GM19455 (cell line): Measurements from ENCODE around the gene YIPF1.
"Not testable (repeated sequence)": the region's sequence is repeated elsewhere in the genome, so short reads cannot be mapped to it uniquely, and the experiment has no call there.

Experiments
- ATAC-seq: cut with Tn5 transposase; IDR thresholded peaks from one replicate; pipeline ENCODE4 v1.9.1; 2021; ENCODE audit not compliant: unreplicated experiment

The YIPF1 gene

DNA sequence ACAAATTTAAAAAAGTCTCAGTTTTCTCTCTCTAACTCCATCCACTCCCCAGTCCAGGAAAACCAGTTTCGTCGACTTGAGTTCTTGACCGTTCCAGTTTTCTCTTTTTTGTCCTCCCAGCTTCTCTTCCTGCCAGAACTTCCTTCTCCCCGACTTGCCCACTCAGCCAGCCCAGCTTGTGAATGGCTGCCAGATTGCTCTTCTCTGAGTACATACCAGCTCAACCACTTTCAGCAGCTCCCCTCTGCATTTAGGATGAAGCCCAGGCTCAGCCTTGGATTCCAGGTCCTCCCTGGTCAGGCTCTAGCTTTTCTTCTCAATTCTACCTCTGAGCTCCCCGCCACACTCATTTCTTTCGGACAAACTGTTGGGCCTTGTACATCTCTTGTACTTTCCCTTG lies 5.8 kb upstream of the YIPF1 start:
- ATAC-seq = no peak

- no peak for ATAC-seq
Observed at GRCh38 chr1:53894644-53895043, 5.0 kb upstream of the YIPF1 start.

- no peak for ATAC-seq
Observed at GRCh38 chr1:53893999-53894636, 4.5 kb upstream of the YIPF1 start, which contains the start of gene DIO1. Gene DIO1 (plus strand): TSS chr1:53894187. CDS start chr1:53894211, 24 bp downstream.

DNA sequence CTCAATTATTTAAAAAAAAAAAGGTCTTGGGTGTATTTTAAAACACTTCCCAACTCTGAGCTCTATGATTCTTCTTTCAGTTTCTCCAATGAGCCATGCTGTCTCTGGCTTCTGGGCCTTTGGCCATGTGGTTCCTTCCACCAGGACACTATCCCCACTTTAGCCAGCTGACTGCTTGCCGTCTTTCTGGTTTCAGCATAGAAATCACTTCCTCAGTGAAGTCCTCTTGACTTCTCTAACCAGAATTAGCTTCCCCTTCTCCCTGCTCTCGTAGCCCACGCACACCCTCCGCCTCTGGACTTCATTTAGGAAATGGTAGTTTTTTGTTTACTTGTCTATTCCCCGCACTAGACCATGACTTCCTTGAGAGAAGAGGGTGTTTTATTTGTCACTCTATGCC lies 3.3 kb upstream of the YIPF1 start:
- no peak for ATAC-seq

- no peak for ATAC-seq
Observed at GRCh38 chr1:53891678-53892077, 2.1 kb upstream of the YIPF1 start.

DNA sequence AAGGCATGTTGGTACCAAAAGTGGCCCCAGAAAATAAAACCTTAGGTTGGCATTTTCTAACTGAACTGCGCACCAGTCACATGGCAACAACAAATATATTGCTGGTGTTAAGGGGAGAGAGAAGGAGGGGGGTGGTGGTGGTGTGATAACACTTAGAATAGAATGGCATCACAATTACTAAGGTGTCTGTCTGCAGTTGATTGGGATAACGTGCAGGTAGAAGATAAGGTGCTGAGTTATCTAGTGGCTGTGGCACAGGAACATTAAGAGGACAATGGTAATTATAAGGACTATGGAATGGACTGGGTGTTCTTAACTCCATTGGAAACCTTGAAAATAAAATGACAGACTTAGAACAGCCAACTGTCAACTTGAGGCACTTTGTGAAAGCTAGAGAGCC lies 1.4 kb upstream of the YIPF1 start:
- ATAC-seq = no peak

- ATAC-seq = peak; percentile 19
Observed at GRCh38 chr1:53890522-53890941, 935 bp upstream of the YIPF1 start.

- no peak for ATAC-seq
Observed at GRCh38 chr1:53888681-53889080, 916 bp downstream of the YIPF1 start.

- not testable (repeated sequence) for ATAC-seq
Observed at GRCh38 chr1:53883600-53883999, 6.0 kb downstream of the YIPF1 start.

DNA sequence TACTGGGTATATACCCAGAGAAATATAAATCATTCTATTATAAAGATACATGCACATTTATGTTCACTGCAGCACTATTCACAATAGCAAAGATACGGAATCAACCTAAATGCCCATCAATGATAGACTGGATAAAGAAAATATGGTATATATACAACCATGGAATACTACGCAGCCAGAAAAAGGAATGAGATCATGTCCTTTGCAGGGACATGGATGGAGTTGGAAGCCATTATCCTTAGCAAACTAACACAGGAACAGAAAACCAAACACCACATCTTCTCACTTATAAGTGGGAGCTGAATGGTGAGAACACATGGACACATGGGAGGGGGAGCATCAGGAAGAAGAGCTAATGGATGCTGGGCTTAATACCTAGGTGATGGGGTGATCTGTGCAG lies 7.7 kb downstream of the YIPF1 start:
- not testable (repeated sequence) for ATAC-seq

DNA sequence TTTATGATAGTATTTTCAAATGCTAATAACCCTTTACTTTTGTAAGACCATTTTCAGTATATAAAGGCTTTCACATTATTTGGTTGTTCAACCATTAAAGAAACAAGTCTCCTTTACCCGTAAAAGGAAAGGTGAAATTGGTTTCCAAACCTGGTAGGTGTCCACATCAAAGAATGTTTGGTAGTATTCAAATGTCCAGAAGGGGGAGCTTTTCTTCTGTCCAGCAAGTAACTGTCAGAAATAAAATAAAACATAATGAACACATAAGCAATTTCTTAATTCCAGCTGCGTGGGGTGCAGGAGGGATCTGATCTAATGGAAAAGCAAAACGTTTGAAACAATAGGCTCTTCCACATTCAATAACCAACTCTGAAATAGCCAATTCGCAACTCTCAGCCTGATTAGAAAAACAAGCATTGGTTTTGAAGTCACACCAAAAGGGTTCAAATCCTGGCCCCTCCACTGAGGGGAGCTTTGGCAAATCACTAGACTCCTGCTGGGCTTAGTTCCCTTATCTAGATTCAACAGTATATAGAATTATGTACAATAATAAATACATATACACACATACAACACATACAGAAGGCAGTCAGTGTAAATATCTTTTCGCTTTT lies 11.0 kb downstream of the YIPF1 start:
- ATAC-seq = no peak

DNA sequence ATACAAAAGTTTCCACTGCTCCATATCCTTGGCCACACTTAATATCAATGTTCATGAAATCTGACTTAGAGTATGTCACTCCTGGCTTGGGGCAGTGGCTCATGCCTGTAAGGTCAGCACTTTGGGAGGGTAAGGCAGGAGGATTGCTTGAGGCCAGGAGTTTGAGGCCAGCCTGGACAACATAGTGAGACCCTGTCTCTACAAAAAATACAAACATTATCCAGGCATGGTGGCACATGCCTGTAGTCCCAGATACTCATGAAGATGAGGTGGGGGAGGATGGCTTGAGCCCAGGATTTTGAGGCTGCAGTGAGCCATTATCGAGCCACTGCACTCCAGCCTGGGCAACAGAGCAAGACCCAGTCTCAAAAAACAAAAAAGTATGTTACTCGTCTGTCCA lies 14.4 kb downstream of the YIPF1 start:
- not testable (repeated sequence) for ATAC-seq

DNA sequence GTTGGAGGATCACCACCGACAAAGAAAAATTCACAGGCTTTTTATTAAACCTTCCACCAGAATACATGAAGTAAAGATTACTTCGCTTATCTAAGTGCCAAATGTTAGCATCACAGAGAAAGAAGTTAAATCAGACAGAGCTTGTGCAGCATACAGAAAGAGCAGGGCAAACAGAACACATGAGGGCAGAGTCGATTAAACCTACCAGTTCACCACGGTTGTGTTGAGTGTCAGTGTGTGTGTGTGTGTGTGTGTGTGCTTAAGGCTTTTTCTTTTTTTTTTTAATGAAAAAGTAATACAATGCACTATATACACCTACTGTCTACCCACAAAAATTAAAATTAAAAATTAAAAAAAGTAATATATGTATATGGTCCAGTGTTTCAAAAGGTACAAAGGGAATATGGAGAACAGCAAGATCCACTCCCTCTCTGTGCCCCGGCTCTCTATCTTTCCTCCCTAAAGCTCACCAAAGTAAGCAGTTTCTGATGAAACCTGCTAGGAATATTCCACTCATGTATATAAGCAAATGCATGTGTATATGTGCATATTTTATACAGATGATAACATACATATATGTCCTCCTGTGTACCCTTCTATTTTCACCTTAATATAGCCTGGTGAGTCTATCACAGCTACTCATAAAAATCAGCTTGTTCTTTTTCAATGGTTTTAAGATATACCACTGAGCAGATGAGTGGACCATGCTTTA lies 17.7 kb downstream of the YIPF1 start:
- no peak for ATAC-seq

- no peak for ATAC-seq
Observed at GRCh38 chr1:53871221-53871620, 18.4 kb downstream of the YIPF1 start.

GRCh38 chr1:53869454-53870117 lies 20.0 kb downstream of the YIPF1 start:
- no peak for ATAC-seq

- no peak for ATAC-seq
Observed at GRCh38 chr1:53868565-53868964, 21.0 kb downstream of the YIPF1 start.

GRCh38 chr1:53862507-53862906 lies 27.1 kb downstream of the YIPF1 start:
- ATAC-seq = no peak

- no peak for ATAC-seq
Observed at GRCh38 chr1:53860967-53861411, 28.6 kb downstream of the YIPF1 start.

GRCh38 chr1:53851571-53852285 lies 37.9 kb downstream of the YIPF1 start:
- ATAC-seq = no peak

GRCh38 chr1:53850082-53850673 lies 39.4 kb downstream of the YIPF1 start:
- ATAC-seq = no peak

DNA sequence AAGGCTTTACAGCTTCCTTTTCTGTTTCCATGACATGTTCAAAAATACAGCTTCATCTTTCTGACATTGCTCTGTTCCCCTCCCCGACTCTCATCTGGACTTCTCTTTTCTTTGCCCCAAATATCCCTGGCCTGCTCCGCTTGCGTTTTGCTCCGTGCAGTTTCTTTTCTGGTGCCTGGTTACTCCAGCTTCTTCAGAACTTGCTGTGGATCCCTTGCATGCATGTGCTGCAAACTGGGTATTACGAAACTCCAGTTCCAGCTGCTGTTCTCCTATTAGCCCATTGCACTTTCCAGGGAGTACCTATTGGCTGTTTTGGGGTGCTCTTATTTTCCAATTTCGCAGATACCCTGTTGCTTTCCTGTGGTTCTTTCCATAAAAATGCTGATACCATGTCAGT lies 41.6 kb downstream of the YIPF1 start:
- no peak for ATAC-seq
